ENCODE results near the gene KSR1. TPM values are rescaled to one million over a fixed set of nuclear protein-coding genes. Genes with fewer than 3 reads are reported as not detected.

KSR1 gene
- total RNA-seq, 4 donors from 2014 or later, result 21.9 to 34.1 (median 29.0) TPM

DNA sequence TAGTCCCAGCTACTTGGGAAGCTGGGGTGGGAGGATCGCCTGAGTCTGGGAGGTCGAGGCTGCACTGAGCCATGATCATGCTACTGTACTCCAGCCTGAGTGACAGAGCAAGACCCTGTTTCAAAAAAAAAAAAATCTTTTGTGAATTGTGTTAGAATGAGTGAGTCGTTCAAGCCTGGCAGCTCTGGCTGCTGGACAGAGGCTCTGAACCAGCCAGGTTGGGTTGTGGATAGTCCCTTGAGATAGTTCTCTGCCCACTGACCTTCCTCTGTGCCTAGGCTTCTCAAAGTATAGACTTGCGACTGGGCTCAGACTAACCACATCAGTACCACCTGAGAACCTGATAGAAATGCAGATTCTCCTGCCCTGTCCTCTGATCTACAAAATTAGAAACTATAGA, 2.2 kb upstream of the KSR1 start:
- TF ChIP-seq, protein P1, sequence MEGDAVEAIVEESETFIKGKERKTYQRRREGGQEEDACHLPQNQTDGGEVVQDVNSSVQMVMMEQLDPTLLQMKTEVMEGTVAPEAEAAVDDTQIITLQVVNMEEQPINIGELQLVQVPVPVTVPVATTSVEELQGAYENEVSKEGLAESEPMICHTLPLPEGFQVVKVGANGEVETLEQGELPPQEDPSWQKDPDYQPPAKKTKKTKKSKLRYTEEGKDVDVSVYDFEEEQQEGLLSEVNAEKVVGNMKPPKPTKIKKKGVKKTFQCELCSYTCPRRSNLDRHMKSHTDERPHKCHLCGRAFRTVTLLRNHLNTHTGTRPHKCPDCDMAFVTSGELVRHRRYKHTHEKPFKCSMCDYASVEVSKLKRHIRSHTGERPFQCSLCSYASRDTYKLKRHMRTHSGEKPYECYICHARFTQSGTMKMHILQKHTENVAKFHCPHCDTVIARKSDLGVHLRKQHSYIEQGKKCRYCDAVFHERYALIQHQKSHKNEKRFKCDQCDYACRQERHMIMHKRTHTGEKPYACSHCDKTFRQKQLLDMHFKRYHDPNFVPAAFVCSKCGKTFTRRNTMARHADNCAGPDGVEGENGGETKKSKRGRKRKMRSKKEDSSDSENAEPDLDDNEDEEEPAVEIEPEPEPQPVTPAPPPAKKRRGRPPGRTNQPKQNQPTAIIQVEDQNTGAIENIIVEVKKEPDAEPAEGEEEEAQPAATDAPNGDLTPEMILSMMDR (IDR thresholded peaks at IDR 0.05; ENCODE audit: low read depth), result no peak

DNA sequence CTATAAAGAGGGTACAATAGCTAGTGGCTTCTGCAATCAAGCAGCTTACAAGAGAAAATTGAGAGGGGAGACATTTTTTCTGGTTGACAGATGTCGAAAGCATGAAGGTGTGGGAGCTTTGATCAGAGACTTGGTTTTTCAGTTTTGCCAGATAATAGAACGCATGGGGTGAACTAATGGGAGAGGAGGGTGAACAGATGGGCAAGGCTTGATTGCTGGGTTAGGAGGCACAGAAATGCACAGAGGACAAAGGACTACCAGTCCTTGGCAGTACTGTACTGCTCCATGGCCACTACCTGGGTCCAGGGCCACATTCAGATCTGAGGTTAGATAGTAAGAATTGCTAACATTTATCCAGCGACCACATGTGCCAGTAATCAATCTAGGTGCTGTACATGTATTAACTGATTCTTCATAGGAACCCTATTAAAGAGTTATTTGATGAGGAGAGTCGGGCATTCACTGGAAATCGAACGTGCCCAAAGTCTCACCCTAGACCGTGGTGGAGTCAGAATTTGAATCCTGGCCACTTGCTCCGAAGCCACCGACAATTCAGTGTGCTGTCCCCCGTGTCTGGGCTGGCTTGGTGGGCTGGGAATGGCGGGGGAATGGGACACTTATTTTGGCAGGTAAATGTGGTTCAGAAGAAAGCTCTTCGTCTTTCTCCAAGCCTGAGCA, 873 bp upstream of the KSR1 start:
- TF ChIP-seq, protein P1 (IDR thresholded peaks at IDR 0.05; ENCODE audit: low read depth), result no peak

DNA sequence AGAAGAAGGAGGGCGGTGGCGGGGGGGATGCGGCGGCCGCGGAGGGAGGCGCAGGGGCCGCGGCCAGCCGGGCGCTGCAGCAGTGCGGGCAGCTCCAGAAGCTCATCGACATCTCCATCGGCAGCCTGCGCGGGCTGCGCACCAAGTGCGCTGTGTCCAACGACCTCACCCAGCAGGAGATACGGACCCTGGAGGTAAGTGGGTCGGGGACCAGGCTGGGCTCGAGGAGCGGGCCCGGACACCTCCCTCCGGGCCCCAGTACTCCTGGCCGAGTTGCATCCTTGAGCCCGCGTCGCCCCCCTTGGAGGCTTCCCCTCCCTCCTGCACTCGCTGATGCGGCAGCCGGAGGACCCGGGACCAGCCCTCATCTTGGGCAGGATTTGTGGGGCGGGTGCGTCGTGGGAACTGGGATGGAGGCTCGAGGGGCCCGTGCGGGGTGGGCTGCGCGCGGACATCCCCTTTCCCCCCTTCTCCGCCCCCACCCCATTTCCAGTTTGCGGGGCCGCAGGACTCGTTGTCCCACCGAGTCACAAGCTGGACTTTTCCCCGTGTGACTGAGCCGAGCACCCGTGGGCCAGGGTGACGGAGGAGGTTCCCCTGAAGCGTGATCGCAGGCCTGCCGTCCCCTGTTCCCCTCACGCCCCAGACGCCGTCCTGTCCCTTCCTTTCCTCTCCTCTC, 572 bp downstream of the KSR1 start:
- TF ChIP-seq, protein P1 (IDR thresholded peaks at IDR 0.05; ENCODE audit: low read depth), result no peak

DNA sequence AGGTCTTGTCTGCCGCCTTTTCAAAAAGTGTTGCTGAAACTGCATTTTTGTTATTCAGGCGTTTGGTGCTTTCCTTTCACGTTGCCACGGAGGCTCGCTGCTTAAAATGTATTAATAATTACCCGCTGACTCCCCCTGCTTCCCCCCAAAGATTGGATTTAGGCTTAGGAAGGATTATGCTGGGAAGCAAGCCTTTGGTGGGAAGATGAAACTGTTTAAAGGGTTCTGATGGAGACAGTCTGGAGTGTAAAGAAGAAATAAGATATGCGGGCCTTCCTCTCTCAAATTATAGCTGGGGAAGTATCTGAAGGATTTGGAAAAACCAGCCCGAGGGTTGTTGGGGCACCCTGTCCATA, 1.1 kb downstream of the KSR1 start:
- TF ChIP-seq, protein P1 (IDR thresholded peaks at IDR 0.05; ENCODE audit: low read depth), result no peak

DNA sequence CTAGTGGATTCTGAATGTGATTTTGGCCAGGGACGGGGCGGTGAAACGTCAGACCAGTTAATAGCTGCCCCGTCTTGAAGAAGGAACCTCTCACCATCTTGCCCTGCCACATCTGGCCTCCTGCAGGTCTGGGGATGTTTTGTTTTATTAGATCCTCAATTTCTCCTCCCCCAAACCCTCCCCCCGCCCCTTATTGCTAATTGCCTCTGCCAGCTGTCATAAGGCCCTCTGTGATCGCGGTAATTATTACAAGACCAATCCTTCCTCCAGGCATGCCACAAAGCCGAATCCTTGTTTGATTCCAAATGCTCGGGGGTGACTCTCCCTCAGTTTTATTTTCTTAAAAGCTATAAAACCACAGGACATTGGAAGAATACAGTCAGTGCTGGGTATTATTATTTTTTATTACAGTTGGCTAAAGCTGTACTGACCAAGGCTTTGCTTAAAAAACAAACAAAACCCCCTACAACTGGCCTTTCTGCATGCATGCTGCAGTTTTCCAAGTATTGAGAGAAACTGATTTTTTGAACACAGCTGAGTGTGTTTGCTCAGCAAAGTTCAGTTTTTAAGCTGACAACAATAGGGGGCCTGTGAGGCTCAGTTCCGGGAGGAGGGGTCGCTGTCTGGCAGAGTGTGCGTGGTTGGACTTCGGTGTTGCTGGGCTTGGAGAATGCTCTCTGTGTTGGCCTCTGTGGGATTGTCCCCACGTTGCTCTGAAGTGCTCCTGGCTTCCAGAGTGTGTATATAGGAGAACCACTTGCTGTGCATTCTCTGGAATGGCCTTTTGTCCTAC, 1.7 kb downstream of the KSR1 start:
- TF ChIP-seq, protein P1 (IDR thresholded peaks at IDR 0.05; ENCODE audit: low read depth), result no peak

DNA sequence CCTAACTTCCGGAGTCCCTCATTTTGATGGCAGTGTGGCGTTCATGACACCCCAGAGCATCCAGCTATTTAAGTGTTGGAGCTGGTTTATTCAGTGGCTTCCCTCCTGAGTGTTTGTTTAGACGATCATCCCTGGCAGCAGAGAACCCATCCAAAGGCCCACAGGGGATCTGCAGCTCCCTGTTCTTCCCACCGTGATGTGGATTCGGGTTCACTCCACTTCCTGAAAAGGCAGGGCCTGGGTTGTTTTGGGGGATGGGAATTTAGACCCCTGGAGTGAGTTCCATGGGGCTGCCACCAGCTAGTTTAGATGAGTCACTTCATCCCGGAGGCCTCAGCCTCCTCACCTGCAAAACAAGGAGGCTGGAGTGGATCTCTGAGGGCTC, 2.3 kb downstream of the KSR1 start:
- TF ChIP-seq, protein P1 (IDR thresholded peaks at IDR 0.05; ENCODE audit: low read depth), result no peak

DNA sequence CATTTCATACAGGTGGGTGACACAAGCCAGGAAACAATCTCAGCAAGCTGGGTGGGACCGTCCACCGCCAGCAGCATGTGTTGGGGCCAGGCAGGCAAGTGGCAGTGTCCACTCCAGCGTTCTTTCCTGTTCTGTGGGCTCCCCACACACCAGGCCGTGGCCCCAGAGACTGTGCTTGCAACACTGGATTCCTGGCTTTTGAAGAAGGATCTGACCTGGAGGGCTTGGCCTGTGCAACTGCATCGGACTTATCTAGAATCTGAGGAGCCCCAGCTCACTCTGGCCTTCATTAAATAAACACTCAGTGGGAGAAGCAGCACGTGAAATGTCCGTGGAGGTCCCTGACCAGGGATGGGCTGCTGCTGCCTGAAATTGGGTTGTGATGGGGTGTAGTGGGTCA, 3.2 kb downstream of the KSR1 start:
- TF ChIP-seq, protein P1 (IDR thresholded peaks at IDR 0.05; ENCODE audit: low read depth), result no peak
